ENCODE data around the gene CRYM. TPM values are rescaled to one million over a fixed set of nuclear protein-coding genes. Genes with fewer than 3 reads are reported as not detected.

Gene CRYM
- total RNA-seq, 3 donors from 2014 or later (not counting 1 experiment from before 2014, with no cell fraction given), result not detected

DNA sequence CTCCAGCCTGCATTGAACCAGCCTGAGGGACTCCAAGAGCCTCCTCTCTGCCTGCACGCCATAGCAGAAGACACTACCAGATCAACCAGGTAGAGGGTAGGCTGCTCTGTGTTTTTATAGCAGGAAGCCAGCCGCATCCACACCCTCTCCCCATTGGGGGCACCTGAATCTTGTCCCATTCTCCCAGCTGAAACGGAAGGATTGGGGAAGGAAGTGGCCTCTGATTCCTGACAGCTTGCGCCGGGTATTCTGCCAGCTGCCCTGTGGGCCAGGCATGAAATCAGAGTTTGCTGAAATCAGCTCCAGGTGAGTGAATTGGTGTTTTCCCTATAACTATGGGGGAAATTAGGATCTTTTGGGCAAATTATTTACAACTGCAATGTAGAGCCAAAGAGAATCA, 66.6 kb downstream of the CRYM start, which contains the start of gene ZP2:
Gene ZP2 (minus strand): TSS at position 89 of the 400 bp plus-strand sequence. CDS start 27 bp downstream, at position 62.
- TF ChIP-seq, protein P1, sequence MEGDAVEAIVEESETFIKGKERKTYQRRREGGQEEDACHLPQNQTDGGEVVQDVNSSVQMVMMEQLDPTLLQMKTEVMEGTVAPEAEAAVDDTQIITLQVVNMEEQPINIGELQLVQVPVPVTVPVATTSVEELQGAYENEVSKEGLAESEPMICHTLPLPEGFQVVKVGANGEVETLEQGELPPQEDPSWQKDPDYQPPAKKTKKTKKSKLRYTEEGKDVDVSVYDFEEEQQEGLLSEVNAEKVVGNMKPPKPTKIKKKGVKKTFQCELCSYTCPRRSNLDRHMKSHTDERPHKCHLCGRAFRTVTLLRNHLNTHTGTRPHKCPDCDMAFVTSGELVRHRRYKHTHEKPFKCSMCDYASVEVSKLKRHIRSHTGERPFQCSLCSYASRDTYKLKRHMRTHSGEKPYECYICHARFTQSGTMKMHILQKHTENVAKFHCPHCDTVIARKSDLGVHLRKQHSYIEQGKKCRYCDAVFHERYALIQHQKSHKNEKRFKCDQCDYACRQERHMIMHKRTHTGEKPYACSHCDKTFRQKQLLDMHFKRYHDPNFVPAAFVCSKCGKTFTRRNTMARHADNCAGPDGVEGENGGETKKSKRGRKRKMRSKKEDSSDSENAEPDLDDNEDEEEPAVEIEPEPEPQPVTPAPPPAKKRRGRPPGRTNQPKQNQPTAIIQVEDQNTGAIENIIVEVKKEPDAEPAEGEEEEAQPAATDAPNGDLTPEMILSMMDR (IDR thresholded peaks at IDR 0.05), result no peak
- H3K27me3 ChIP-seq (ENCODE audit: control insufficient read depth, insufficient read depth, low read length), result no peaks in the 10 kb centered on the region
- DNase-seq, result no peak
- no peak within 1 kb of the TSS for H3K27ac ChIP-seq (ENCODE audit: low read length)
- H3K9me3 ChIP-seq (ENCODE audit: control insufficient read depth, insufficient read depth, low read length), result no peaks in the 10 kb centered on the region
- Mint-ChIP-seq H3K4me1 (no peaks in the 10 kb centered on the region), H3K9me3 (no peaks in the 10 kb centered on the region), H3K27me3 (ENCODE audit: low read depth in 2 of 2) (peaks cover 16% of the 10 kb centered on the region in 2 donors), H3K36me3 (no peaks in the 10 kb centered on the region), H3K27ac (no peak within 1 kb of the TSS), H3K4me3 (no peak within 1 kb of the TSS)
- no peak within 1 kb of the TSS for H3K4me3 ChIP-seq (ENCODE audit: low read length)
- intact Hi-C loops (cut with micrococcal nuclease), result no loop called here
- 20% methylated on average over 3 of the region's 5 CpGs for WGBS (ENCODE audit: insufficient coverage)
- ATAC-seq, result no peak
- H3K4me1 ChIP-seq (ENCODE audit: control insufficient read depth, insufficient read depth, low read length), result no peaks in the 10 kb centered on the region
- no peaks in the 10 kb centered on the region for H3K36me3 ChIP-seq (ENCODE audit: control insufficient read depth, insufficient read depth, low read length)

Other genes with a start within 250 kb of the CRYM start
- gene DNAH3, start 127.4 kb downstream of the CRYM start, total RNA-seq, result not detected
- 10 to 100 TPM in 1 of 3 donors, 1 to 10 TPM in 2; 4.6 to 12.9 (median 5.9) TPM for gene LDAF1, start 119.6 kb downstream of the CRYM start, total RNA-seq
- not detected for gene ZP2, start 66.7 kb downstream of the CRYM start, total RNA-seq
- under 1 TPM in 1 of 3 donors, not detected in 2; 0.10 TPM for gene ANKS4B, start 44.6 kb downstream of the CRYM start, total RNA-seq

All from natural killer cell (primary cell).